Endothelial cell of umbilical vein (primary cell): ENCODE data around the gene THBS1. TPM values are rescaled to one million over a fixed set of nuclear protein-coding genes. Genes with fewer than 3 reads are reported as not detected.
A peak's percentile ranks its signal among the peaks of the same experiment; 100 is the strongest.

Source experiments
- BruUV-seq: library from RNA; stranded (reverse); fragments of 400-500 nt; replicated peaks from 2 replicates; lab custom pipeline; 2021; lab: Mats Ljungman, UMichigan
- CTCF ChIA-PET: fragments of 300-600, 350-600 bp; sonication (Branson Sonifier 250); formaldehyde crosslinking; loops from one replicate; lab custom pipeline; 2021; ENCODE audit warnings: antibody characterized with exemption, inconsistent platforms; lab: Charles Lee
- POLR2A ChIA-PET: fragments of 300-600, 350-600 bp; sonication (Branson Sonifier 250); formaldehyde crosslinking; loops from one replicate; lab custom pipeline; 2021; ENCODE audit warnings: antibody characterized with exemption, inconsistent platforms; lab: Charles Lee
- DNase-seq: peaks from one replicate; pipeline ENCODE4 v3.0.0-alpha.2; 2011; ENCODE audit warnings: low read depth, low spot score
- FAIRE-seq: peaks from 2 replicates; lab custom pipeline; 2011; peaks lifted over from hg19 to GRCh38; lab: Jason Lieb, UNC
- H2AFZ ChIP-seq: 2 replicates; pipeline ENCODE4 v1.6.0; 2012; ENCODE audit warnings: low read depth, low read length, control low read depth, inconsistent platforms
- H3K27ac ChIP-seq: 2 replicates; pipeline ENCODE4 v1.5.1; 2011; ENCODE audit warnings: low read depth, mild to moderate bottlenecking, control low read depth, low read length, moderate library complexity; ENCODE audit not compliant: insufficient read depth
- H3K27me3 ChIP-seq, 2 experiments: 2 replicates each; pipeline versions ENCODE4 v1.6.0 to v1.6.1; 2011; ENCODE audit warnings: low read length in 2 of 2, mixed read lengths in 1 of 2; ENCODE audit not compliant: control insufficient read depth in 2 of 2, insufficient read depth in 2 of 2
- H3K36me3 ChIP-seq, 2 experiments: 2 replicates in 1 of 2; 3 replicates in 1 of 2; pipeline ENCODE4 v1.5.1; 2011; ENCODE audit warnings: low read length in 2 of 2, mild to moderate bottlenecking in 1 of 2, moderate library complexity in 1 of 2; ENCODE audit not compliant: control insufficient read depth in 2 of 2, insufficient read depth in 2 of 2; ENCODE audit errors: extremely low read depth in 1 of 2
- H3K4me1 ChIP-seq: 3 replicates; pipeline ENCODE4 v1.5.1; 2011; ENCODE audit warnings: mild to moderate bottlenecking, low read length; ENCODE audit not compliant: control insufficient read depth, insufficient read depth; ENCODE audit errors: extremely low read depth
- H3K4me2 ChIP-seq: 2 replicates; pipeline ENCODE4 v1.6.1; 2011; ENCODE audit warnings: low read length, control low read depth, mixed read lengths; ENCODE audit not compliant: insufficient read depth
- H3K4me3 ChIP-seq, 3 experiments: fragments of 200-600 bp in 1 of 3; sonication (generic), shearing (Covaris generic) in 1 of 3; replicated peaks in 1 of 3; 2 replicates each; pipeline ENCODE4 v1.5.1; 2011 to 2016; ENCODE audit warnings: control low read depth in 3 of 3, low read length in 3 of 3, mild to moderate bottlenecking in 2 of 3, inconsistent platforms in 1 of 3, low read depth in 1 of 3, moderate library complexity in 1 of 3; ENCODE audit not compliant: insufficient read depth in 1 of 3
- H3K79me2 ChIP-seq: 2 replicates; pipeline ENCODE4 v1.6.0; 2012; ENCODE audit warnings: low read length, inconsistent platforms; ENCODE audit not compliant: control insufficient read depth, insufficient read depth
- H3K9ac ChIP-seq: replicated peaks from 2 replicates; pipeline ENCODE3; 2011; ENCODE audit warnings: low read length, control low read depth; ENCODE audit not compliant: insufficient read depth; ENCODE audit errors: extremely low read depth
- H3K9me1 ChIP-seq: replicated peaks from 3 replicates; pipeline ENCODE4 v1.6.0; 2011; ENCODE audit warnings: mild to moderate bottlenecking, low read length; ENCODE audit not compliant: control insufficient read depth, insufficient read depth; ENCODE audit errors: extremely low read depth
- H3K9me3 ChIP-seq: replicated peaks from 2 replicates; pipeline ENCODE4 v1.5.1; 2012; ENCODE audit warnings: low read length, inconsistent platforms; ENCODE audit not compliant: control insufficient read depth, insufficient read depth
- H4K20me1 ChIP-seq: replicated peaks from 2 replicates; pipeline ENCODE3; 2011; ENCODE audit warnings: mild to moderate bottlenecking, low read length; ENCODE audit not compliant: control insufficient read depth, insufficient read depth; ENCODE audit errors: extremely low read depth
- EZH2 ChIP-seq: IDR thresholded peaks from 2 replicates; pipeline ENCODE4 v1.6.1; 2012; ENCODE audit warnings: borderline replicate concordance, low read depth, mild to moderate bottlenecking, moderate library complexity, low read length, inconsistent platforms; ENCODE audit not compliant: severe bottlenecking
- FOS ChIP-seq: IDR thresholded peaks from 2 replicates; pipeline ENCODE4 v1.6.1; 2011; ENCODE audit warnings: mild to moderate bottlenecking, low read length, moderate library complexity, borderline replicate concordance; ENCODE audit not compliant: insufficient read depth
- GATA2 ChIP-seq: IDR thresholded peaks from 2 replicates; pipeline ENCODE4 v1.7.0; 2011; ENCODE audit warnings: low read depth, mild to moderate bottlenecking, moderate library complexity, mixed read lengths, low read length; ENCODE audit not compliant: insufficient read length, insufficient read depth
- JUN ChIP-seq: IDR thresholded peaks from 2 replicates; pipeline ENCODE4 v1.6.1; 2011; ENCODE audit warnings: borderline replicate concordance, low read depth; ENCODE audit not compliant: insufficient read length, insufficient read depth
- MYC ChIP-seq: IDR thresholded peaks from one replicate; pipeline ENCODE4 v1.6.1; 2011; ENCODE audit warnings: mild to moderate bottlenecking, low read depth, low read length
- POLR2A ChIP-seq: IDR thresholded peaks from 2 replicates; pipeline ENCODE4 v1.6.1; 2012; ENCODE audit warnings: low read depth, mild to moderate bottlenecking, control low read depth, low read length
- POLR2AphosphoS5 ChIP-seq: IDR thresholded peaks from 2 replicates; pipeline ENCODE4 v1.6.1; 2012; ENCODE audit warnings: low read depth, mild to moderate bottlenecking, control low read depth, low read length, moderate library complexity; ENCODE audit not compliant: insufficient read depth
- dilution Hi-C: fragments of 300-500 bp; cut with MboI; formaldehyde crosslinking; loops from one replicate; pipeline ENCODE4 v1.15.0; 2019; ENCODE audit warnings: low sequenced_read_pairs; ENCODE audit not compliant: extremely low pct_ligation_motif_present
- intact Hi-C: fragments of 100-400 bp; cut with micrococcal nuclease; formaldehyde crosslinking; loops from one replicate; pipeline ENCODE4 v1.10.0; 2022
- polyA plus RNA-seq, 4 experiments: library from polyadenylated mRNA; depleted of rRNA in 3 of 4; stranded (reverse) in 3 of 4; unstranded in 1 of 4; fragments of >200 nt; gene quantifications; 2 replicates each; pipeline versions ENCODE4 v1.2.1 to v1.2.3, GENCODE V29; 2011 to 2012; ENCODE audit warnings: missing spikeins in 1 of 4
- total RNA-seq: library from RNA; stranded (reverse); gene quantifications from 2 replicates; pipeline ENCODE4 v1.2.3, GENCODE V29; 2021
- TF ChIP-seq, protein P1 (sequence below): IDR thresholded peaks from 2 replicates; pipeline ENCODE4 v1.6.1; 2011; ENCODE audit not compliant: insufficient read depth, insufficient read length
- TF ChIP-seq, protein P2 (sequence below), 2 donors: IDR thresholded peaks; 1 replicate in 1 of 2; 2 replicates in 1 of 2; pipeline ENCODE4 v1.5.1; 2011; ENCODE audit warnings: low read length in 2 of 2, mild to moderate bottlenecking in 2 of 2, moderate library complexity in 2 of 2, control low read depth in 1 of 2, inconsistent platforms in 1 of 2, low read depth in 1 of 2; ENCODE audit not compliant: insufficient read depth in 1 of 2; ENCODE audit errors: extremely low read depth in 1 of 2

Gene THBS1
- total and polyA plus RNA-seq, 2 donors (not counting 3 experiments of a cell fraction or from before 2014, with no cell fraction given): 6,293 to 8,883 TPM

DNA sequence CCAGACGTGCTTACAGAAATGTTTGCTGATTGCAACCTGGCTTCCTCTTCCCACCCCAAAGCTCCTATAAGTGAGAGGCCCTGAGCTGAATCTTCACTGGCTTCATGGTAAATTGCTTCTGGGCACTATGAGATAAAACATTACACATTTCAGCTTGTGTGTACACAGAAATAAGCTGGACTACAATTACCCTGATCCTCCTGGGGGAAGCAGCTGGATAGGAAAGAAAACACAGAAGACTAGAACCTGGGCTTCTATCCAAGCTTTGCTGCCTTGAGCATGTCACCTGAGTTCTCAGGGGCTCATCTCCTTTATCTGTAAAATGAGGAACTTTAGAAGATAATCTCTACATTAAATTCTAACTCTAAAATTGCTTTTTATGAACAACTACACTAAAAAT is 40.3 kb downstream of the THBS1 start:
- Histone ChIP-seq H3K79me2 (no peaks in the 10 kb centered on the region), H3K27ac (no peak overlapping the region), H3K9me1 (no peaks in the 10 kb centered on the region), H3K9me3 (no peaks in the 10 kb centered on the region), H3K4me3 (no peak overlapping the region), H3K27me3 (no peaks in the 10 kb centered on the region), H2AFZ (no peak overlapping the region), H3K9ac (no peak overlapping the region), H3K36me3 (no peaks in the 10 kb centered on the region), H3K4me2 (no peak overlapping the region), H3K4me1 (peaks cover 40% of the 10 kb centered on the region), H4K20me1 (no peaks in the 10 kb centered on the region)
- TF ChIP-seq FOS (no peak), MYC (no peak), EZH2 (no peak), POLR2AphosphoS5 (no peak), GATA2 (no peak), POLR2A (no peak), JUN (no peak)
- TF ChIP-seq, protein P1, sequence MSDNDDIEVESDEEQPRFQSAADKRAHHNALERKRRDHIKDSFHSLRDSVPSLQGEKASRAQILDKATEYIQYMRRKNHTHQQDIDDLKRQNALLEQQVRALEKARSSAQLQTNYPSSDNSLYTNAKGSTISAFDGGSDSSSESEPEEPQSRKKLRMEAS: no peak
- TF ChIP-seq, protein P2, sequence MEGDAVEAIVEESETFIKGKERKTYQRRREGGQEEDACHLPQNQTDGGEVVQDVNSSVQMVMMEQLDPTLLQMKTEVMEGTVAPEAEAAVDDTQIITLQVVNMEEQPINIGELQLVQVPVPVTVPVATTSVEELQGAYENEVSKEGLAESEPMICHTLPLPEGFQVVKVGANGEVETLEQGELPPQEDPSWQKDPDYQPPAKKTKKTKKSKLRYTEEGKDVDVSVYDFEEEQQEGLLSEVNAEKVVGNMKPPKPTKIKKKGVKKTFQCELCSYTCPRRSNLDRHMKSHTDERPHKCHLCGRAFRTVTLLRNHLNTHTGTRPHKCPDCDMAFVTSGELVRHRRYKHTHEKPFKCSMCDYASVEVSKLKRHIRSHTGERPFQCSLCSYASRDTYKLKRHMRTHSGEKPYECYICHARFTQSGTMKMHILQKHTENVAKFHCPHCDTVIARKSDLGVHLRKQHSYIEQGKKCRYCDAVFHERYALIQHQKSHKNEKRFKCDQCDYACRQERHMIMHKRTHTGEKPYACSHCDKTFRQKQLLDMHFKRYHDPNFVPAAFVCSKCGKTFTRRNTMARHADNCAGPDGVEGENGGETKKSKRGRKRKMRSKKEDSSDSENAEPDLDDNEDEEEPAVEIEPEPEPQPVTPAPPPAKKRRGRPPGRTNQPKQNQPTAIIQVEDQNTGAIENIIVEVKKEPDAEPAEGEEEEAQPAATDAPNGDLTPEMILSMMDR (IDR thresholded peaks at IDR 0.05; ENCODE audit: extremely low read depth in 1 of 2, insufficient read depth in 1 of 2, low read depth in 1 of 2, low read length in 2 of 2): no peak
- no TSS peak for BruUV-seq
- no peak for FAIRE-seq
- intact Hi-C loops: loop anchor here (10.0 kb wide), 1 partner anchor 304 kb away; the partner anchor contains the start of gene GPR176
- ChIA-PET CTCF (interaction anchor here (0.8 to 6.1 kb wide), 8 partner anchors 9 to 136 kb away, joined by 3 to 49 read pairs (median 4); no protein-coding TSS in a partner anchor), POLR2A (no interaction called here)
- peak; percentile 87 for DNase-seq
- dilution Hi-C loops: no loop called here
